AG08396 (cell line): ENCODE data around the gene CSMD2.
A peak's percentile ranks its signal among the peaks of the same experiment; 100 is the strongest.

Experiments used
- DNase-seq: peaks from one replicate; pipeline ENCODE4 v3.0.0; 2012; ENCODE audit warnings: low spot score, mixed read lengths

The CSMD2 gene

GRCh38 chr1:33818071-33818470, 347.0 kb downstream of the CSMD2 start:
- DNase-seq = no peak

- DNase-seq = peak; percentile 73
Measured at GRCh38 chr1:33815061-33815460, 350.0 kb downstream of the CSMD2 start.

GRCh38 chr1:33814166-33814565, 350.9 kb downstream of the CSMD2 start:
- DNase-seq = no peak

GRCh38 chr1:33810571-33810970, 354.5 kb downstream of the CSMD2 start:
- no peak for DNase-seq

- no peak for DNase-seq
Measured at GRCh38 chr1:33805988-33806387, 359.0 kb downstream of the CSMD2 start.

- no peak for DNase-seq
Measured at GRCh38 chr1:33802268-33802667, 362.8 kb downstream of the CSMD2 start.

- no peak for DNase-seq
Measured at GRCh38 chr1:33797849-33798248, 367.2 kb downstream of the CSMD2 start.

GRCh38 chr1:33792651-33793050, 372.4 kb downstream of the CSMD2 start:
- no peak for DNase-seq

- DNase-seq = no peak
Measured at GRCh38 chr1:33792216-33792615, 372.8 kb downstream of the CSMD2 start.

GRCh38 chr1:33791251-33791650, 373.8 kb downstream of the CSMD2 start:
- DNase-seq = no peak

GRCh38 chr1:33790577-33790976, 374.5 kb downstream of the CSMD2 start:
- no peak for DNase-seq

- no peak for DNase-seq
Measured at GRCh38 chr1:33784876-33785275, 380.2 kb downstream of the CSMD2 start.

GRCh38 chr1:33782776-33783175, 382.3 kb downstream of the CSMD2 start:
- DNase-seq = no peak

- DNase-seq = no peak
Measured at GRCh38 chr1:33781652-33782051, 383.4 kb downstream of the CSMD2 start.

GRCh38 chr1:33777337-33777736, 387.7 kb downstream of the CSMD2 start:
- no peak for DNase-seq

GRCh38 chr1:33768821-33769220, 396.2 kb downstream of the CSMD2 start:
- DNase-seq = no peak

- no peak for DNase-seq
Measured at GRCh38 chr1:33768106-33768505, 396.9 kb downstream of the CSMD2 start.

GRCh38 chr1:33764149-33764548, 400.9 kb downstream of the CSMD2 start:
- DNase-seq = no peak

- DNase-seq = peak; percentile 41
Measured at GRCh38 chr1:33763406-33763805, 401.6 kb downstream of the CSMD2 start.

GRCh38 chr1:33762962-33763361, 402.1 kb downstream of the CSMD2 start:
- no peak for DNase-seq

- DNase-seq = peak; percentile 30
Measured at GRCh38 chr1:33762109-33762830, 402.8 kb downstream of the CSMD2 start.

- DNase-seq = peak; percentile 35
Measured at GRCh38 chr1:33758698-33759097, 406.3 kb downstream of the CSMD2 start.

GRCh38 chr1:33753087-33753856, 411.8 kb downstream of the CSMD2 start:
- no peak for DNase-seq

- DNase-seq = no peak
Measured at GRCh38 chr1:33745942-33746341, 419.1 kb downstream of the CSMD2 start.
